ENCODE data around the gene THOC3.
"Not testable (repeated sequence)": the region's sequence is repeated elsewhere in the genome, so short reads cannot be mapped to it uniquely, and the experiment has no call there.

Gene THOC3

DNA sequence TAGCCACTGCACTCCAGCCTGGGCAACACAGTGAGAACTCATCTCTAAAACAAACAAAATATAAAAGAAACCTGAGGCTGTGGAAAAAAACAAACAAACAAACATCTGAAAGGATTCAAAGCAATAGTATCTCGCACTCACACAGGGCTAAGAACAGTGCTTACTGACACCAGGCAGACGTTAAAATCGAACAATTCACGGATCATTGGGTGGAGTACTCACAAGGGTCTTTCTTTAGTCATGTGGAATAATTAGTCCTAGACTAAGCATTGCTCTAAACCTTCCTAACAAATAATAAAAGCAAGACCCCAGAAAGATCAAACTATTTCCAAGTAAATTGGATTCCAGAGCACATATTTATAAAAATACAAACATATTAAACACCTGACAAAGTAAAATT is 43.0 kb downstream of the THOC3 start:
- not testable (repeated sequence) for H3K36me3 ChIP-seq (ENCODE audit: insufficient read depth, insufficient read length, low read length); H3K4me3 ChIP-seq (ENCODE audit: insufficient read length, low read depth); H3K4me1 ChIP-seq (ENCODE audit: insufficient read depth, insufficient read length); H3K27me3 ChIP-seq (ENCODE audit: insufficient read depth, insufficient read length); H3K9me3 ChIP-seq (ENCODE audit: insufficient read depth, low read length); H3K9ac ChIP-seq (ENCODE audit: insufficient read length, low read depth); DNase-seq (ENCODE audit: low read depth, low spot score)

DNA sequence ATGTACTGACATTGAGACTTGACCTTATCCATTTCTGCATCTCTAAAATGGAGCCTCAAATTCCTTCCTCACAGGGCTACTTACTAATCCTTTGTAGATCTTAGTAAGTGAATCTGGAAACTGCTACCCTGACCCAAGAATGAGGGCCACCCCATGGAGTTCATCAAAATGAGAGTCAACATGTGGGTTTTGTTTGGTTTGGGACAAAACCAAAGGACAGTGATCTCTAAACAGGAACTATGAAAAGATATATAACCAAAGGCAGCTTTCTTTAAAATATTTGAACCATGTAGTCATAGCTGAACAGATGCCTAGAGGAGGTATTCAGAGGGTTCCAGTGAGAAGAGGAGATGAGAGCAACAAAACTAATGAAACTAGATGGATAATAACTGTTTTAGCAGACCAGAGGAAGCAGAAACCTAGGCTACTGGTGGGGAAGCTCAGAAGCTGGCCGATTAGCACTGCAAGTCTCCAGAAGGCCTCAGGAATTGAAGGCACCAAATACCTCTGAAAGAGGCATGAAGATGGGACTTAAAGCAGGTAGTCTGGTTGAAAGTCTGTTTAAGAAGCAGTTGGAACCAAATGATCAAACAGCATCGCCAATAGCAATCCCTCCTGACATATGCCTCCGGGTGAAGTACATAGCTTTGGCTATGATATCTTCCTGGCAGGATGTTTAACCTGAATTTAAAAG is 45.8 kb downstream of the THOC3 start:
- H3K9ac ChIP-seq (ENCODE audit: insufficient read length, low read depth) = no peak overlapping the region
- no peak for DNase-seq (ENCODE audit: low read depth, low spot score)
- H3K36me3 ChIP-seq (ENCODE audit: insufficient read depth, insufficient read length, low read length) = no peaks in the 10 kb centered on the region
- no peak overlapping the region for H3K4me3 ChIP-seq (ENCODE audit: insufficient read length, low read depth)
- H3K27me3 ChIP-seq (ENCODE audit: insufficient read depth, insufficient read length) = no peaks in the 10 kb centered on the region
- TF ChIP-seq ZNF274 (IDR thresholded peaks at IDR 0.05; ENCODE audit: low read depth, low read length) = no peak
- TF ChIP-seq SUZ12 (IDR thresholded peaks at IDR 0.05; ENCODE audit: extremely low read depth, insufficient read depth, insufficient read length) = no peak
- TF ChIP-seq YY1 (IDR thresholded peaks at IDR 0.05; ENCODE audit: insufficient read depth, insufficient read length) = no peak
- H3K9me3 ChIP-seq (ENCODE audit: insufficient read depth, low read length) = no peaks in the 10 kb centered on the region
- H3K4me1 ChIP-seq (ENCODE audit: insufficient read depth, insufficient read length) = no peaks in the 10 kb centered on the region

DNA sequence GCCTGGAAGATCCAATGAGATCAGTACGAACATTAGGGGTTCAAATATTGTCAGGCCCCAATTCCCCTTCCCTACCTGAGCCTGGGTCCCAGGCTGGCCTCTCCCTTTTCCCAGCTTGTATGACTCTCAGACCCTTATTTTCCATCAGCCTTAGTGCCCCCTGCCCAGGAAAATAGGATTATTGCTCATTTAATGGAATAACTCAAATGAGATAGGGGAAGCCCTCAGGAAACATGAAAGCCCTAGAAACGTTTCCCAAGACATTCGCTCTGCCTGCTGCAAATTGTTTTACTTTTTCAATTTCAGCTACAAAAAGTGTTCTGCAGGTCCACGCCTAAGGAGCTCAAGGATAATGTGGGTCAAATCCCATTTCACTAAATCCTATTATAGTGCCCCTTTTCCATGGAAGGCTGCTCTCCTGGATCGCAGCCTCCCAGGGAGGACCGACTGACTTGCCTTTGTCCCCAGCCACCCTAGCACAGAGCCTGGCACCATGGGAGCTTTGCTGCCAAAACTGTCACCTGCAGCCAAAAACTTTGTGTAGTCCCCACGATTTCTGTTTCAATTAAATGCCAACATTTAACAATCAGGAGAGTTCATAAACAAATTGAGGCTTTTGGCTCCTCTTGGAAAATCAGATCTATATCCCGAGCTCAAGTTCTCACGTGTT is 46.9 kb downstream of the THOC3 start:
- no peaks in the 10 kb centered on the region for H3K9me3 ChIP-seq (ENCODE audit: insufficient read depth, low read length)
- H3K4me3 ChIP-seq (ENCODE audit: insufficient read length, low read depth) = no peak overlapping the region
- H3K9ac ChIP-seq (ENCODE audit: insufficient read length, low read depth) = no peak overlapping the region
- no peaks in the 10 kb centered on the region for H3K4me1 ChIP-seq (ENCODE audit: insufficient read depth, insufficient read length)
- no peaks in the 10 kb centered on the region for H3K27me3 ChIP-seq (ENCODE audit: insufficient read depth, insufficient read length)
- DNase-seq (ENCODE audit: low read depth, low spot score) = no peak
- H3K36me3 ChIP-seq (ENCODE audit: insufficient read depth, insufficient read length, low read length) = no peaks in the 10 kb centered on the region
- no peak for TF ChIP-seq ZNF274 (IDR thresholded peaks at IDR 0.05; ENCODE audit: low read depth, low read length)
- TF ChIP-seq YY1 (IDR thresholded peaks at IDR 0.05; ENCODE audit: insufficient read depth, insufficient read length) = no peak
- no peak for TF ChIP-seq SUZ12 (IDR thresholded peaks at IDR 0.05; ENCODE audit: extremely low read depth, insufficient read depth, insufficient read length)

DNA sequence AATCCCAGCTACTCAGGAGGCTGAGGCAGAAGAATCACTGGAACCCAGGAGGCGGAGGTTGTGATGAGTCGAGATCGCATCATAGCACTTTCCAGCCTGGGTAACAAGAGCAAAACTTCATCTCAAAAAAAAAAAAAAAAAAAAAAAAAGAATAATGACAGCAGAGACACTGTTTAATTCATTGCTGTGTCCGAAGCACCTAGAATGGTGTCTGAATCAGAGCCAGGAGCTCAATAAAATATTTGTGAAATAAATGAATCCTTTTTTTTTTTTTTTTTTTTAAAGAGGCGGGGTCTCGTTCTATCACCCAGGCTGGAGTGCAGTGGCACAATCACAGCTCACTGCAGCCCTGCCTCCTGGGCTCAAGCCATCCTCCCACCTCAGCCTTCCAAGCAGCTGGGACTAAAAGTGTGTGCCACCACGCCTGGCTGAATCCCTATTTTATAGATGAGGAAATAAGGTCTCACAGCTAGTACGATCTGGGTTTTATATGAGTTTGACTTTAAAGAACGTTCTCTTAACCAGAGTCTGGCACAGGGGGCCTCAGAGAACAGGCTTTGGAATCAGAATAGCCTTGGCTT is 47.8 kb downstream of the THOC3 start:
- DNase-seq (ENCODE audit: low read depth, low spot score) = no peak
- H3K36me3 ChIP-seq (ENCODE audit: insufficient read depth, insufficient read length, low read length) = no peaks in the 10 kb centered on the region
- H3K4me1 ChIP-seq (ENCODE audit: insufficient read depth, insufficient read length) = no peaks in the 10 kb centered on the region
- H3K9ac ChIP-seq (ENCODE audit: insufficient read length, low read depth) = no peak overlapping the region
- no peaks in the 10 kb centered on the region for H3K27me3 ChIP-seq (ENCODE audit: insufficient read depth, insufficient read length)
- no peaks in the 10 kb centered on the region for H3K9me3 ChIP-seq (ENCODE audit: insufficient read depth, low read length)
- TF ChIP-seq ZNF274 (IDR thresholded peaks at IDR 0.05; ENCODE audit: low read depth, low read length) (no peak), SUZ12 (IDR thresholded peaks at IDR 0.05; ENCODE audit: extremely low read depth, insufficient read depth, insufficient read length) (no peak), YY1 (IDR thresholded peaks at IDR 0.05; ENCODE audit: insufficient read depth, insufficient read length) (no peak)
- H3K4me3 ChIP-seq (ENCODE audit: insufficient read length, low read depth) = no peak overlapping the region

DNA sequence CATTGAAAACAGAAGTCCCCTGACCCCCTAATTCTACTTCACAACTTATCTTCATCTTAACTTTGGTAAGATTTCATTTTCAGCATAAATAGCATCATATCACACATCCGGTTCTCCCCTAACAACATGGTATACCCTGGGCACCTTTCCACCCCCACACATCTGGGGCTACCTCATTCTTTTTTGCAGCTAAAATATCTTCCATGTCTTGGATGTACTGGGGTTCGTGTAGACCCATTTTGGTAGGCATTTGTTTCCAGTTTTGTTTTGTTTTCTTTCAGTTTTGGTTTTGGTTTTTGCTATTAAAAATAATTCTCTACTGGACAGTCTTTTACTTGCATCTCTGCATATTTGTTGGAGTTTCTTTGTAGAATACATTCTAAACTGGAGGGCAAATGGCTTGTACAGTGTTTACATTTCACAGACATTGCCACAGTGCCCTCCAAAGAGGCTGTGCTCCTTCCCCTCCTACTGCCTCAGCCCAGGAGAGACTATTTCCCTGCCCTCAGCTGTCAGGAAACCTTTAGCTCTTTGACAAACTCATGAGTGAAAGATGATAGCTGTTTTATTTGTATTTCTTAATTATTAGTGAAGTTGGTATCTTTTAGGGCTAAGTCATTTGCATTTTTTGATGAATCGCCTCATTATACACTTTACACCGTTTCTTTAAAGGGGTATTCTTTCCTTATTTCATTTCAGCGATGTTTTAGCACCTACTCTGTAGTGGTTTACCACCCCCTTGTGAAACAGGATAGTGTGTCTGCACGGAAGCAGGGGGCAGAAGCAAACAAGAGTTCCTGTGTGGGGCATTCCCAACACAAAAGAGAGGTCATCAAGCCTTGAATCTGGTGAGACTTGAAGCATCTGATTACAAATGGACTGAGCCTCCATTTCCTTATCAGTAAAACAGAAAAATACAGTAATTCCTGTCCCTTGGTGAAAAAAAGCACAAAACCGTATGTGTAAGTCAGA is 52.8 kb downstream of the THOC3 start:
- not testable (repeated sequence) for H3K27me3 ChIP-seq (ENCODE audit: insufficient read depth, insufficient read length); H3K4me3 ChIP-seq (ENCODE audit: insufficient read length, low read depth); DNase-seq (ENCODE audit: low read depth, low spot score); H3K36me3 ChIP-seq (ENCODE audit: insufficient read depth, insufficient read length, low read length); H3K9ac ChIP-seq (ENCODE audit: insufficient read length, low read depth); H3K9me3 ChIP-seq (ENCODE audit: insufficient read depth, low read length); H3K4me1 ChIP-seq (ENCODE audit: insufficient read depth, insufficient read length)

DNA sequence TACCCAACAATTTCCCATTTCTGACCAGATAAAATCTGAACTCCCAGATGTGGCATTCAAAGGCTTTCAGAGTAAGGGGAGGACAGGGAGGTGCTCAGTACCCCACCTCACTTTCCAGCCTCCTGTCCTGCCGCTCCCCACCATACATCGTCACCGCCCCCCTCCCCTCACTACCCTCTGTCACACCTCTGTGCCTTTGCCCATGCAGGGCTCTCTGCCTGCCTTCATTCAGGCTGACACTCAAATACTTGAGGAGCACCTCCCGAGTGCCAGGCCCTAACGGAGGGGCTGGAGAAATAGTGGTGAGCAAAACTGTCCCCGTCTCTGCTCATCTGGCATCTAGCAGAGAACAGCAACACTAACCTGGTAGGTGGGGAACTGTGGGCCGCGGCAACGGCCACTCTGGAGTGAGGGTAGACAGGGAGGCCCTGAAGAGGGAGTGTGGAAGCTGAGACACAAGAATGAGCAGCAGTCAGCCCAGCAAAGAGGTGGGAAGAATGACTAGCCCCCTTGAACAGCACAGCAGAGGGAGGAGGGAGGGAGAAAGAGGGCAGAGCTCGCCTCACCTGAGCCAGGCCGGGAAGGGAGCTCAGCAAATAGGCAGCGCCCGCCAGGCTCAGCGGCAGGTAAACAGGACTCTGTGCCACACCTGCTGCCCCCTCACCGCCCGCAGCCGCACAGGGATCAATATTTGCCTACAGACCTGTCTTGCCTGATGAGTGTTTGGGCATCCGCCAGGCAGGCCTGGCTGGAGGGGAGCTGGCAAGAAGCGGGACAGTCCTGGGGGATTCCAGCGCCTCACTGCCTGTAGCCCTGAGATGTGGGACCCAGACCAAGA is 54.1 kb downstream of the THOC3 start:
- H3K9me3 ChIP-seq (ENCODE audit: insufficient read depth, low read length); H3K27me3 ChIP-seq (ENCODE audit: insufficient read depth, insufficient read length); H3K4me3 ChIP-seq (ENCODE audit: insufficient read length, low read depth); H3K4me1 ChIP-seq (ENCODE audit: insufficient read depth, insufficient read length); H3K9ac ChIP-seq (ENCODE audit: insufficient read length, low read depth); H3K36me3 ChIP-seq (ENCODE audit: insufficient read depth, insufficient read length, low read length); DNase-seq (ENCODE audit: low read depth, low spot score): not testable (repeated sequence)

DNA sequence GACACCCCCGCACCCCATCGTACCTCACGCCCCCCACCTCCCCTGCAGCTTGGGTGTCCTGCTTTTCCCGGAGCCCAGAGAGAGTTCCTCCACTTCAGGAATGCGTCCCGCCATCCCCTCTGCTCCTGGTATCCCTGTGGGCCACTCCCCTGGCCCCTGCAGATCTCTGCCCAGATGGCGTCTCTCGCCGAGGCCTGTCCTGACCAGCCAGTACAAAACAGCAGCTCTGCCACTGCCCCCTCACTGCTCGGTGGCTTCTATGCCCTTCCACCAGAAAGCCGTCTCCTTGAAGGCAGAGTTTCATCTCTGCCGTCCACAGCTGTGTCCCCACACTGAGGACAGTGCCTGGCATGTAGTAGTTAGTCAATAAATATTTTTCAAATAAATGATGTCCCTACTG is 58.0 kb downstream of the THOC3 start:
- not testable (repeated sequence) for H3K36me3 ChIP-seq (ENCODE audit: insufficient read depth, insufficient read length, low read length); H3K9ac ChIP-seq (ENCODE audit: insufficient read length, low read depth); H3K4me3 ChIP-seq (ENCODE audit: insufficient read length, low read depth); H3K9me3 ChIP-seq (ENCODE audit: insufficient read depth, low read length); H3K4me1 ChIP-seq (ENCODE audit: insufficient read depth, insufficient read length); H3K27me3 ChIP-seq (ENCODE audit: insufficient read depth, insufficient read length); DNase-seq (ENCODE audit: low read depth, low spot score)
